HG03064 (cell line): ENCODE data around the gene DOCK8.

Experiments used
- ATAC-seq: cut with Tn5 transposase; IDR thresholded peaks from one replicate; pipeline ENCODE4 v1.9.1; 2021; ENCODE audit warnings: low read depth; ENCODE audit not compliant: unreplicated experiment

DOCK8 gene

GRCh38 chr9:479971-480350 is 265.3 kb downstream of the DOCK8 start:
- no peak for ATAC-seq

GRCh38 chr9:482739-483138 is 268.1 kb downstream of the DOCK8 start:
- ATAC-seq: no peak

GRCh38 chr9:486156-486555 is 271.5 kb downstream of the DOCK8 start:
- no peak for ATAC-seq

- ATAC-seq: no peak
These were observed 272.8 kb downstream of the DOCK8 start for GRCh38 chr9:487429-487828.

GRCh38 chr9:488448-488847 is 273.8 kb downstream of the DOCK8 start:
- ATAC-seq: no peak

- no peak for ATAC-seq
These were observed 274.8 kb downstream of the DOCK8 start for GRCh38 chr9:489198-490197.

- ATAC-seq: no peak
These were observed 280.1 kb downstream of the DOCK8 start for GRCh38 chr9:494764-495163.

- ATAC-seq: no peak
These were observed 281.1 kb downstream of the DOCK8 start for GRCh38 chr9:495739-496138.

GRCh38 chr9:503326-503725 is 288.7 kb downstream of the DOCK8 start:
- no peak for ATAC-seq

GRCh38 chr9:503881-504852 is 289.5 kb downstream of the DOCK8 start, which contains the start of gene KANK1:
TSS of gene KANK1 (plus strand) at chr9:504695.
- ATAC-seq: peak; percentile 84

- peak; percentile 21 for ATAC-seq
These were observed 290.5 kb downstream of the DOCK8 start for GRCh38 chr9:504921-505740.

- no peak for ATAC-seq
These were observed 291.0 kb downstream of the DOCK8 start for GRCh38 chr9:505741-506059.

GRCh38 chr9:506281-506680 is 291.6 kb downstream of the DOCK8 start:
- no peak for ATAC-seq

- no peak for ATAC-seq
These were observed 297.2 kb downstream of the DOCK8 start for GRCh38 chr9:511861-512260.

- no peak for ATAC-seq
These were observed 298.0 kb downstream of the DOCK8 start for GRCh38 chr9:512555-513272.
